IPS-11a (cell line): ENCODE results near the gene KCNH6.

Experiments used
- H3K4me3 ChIP-seq: one replicate; pipeline ENCODE4 v1.5.1; 2013; ENCODE audit warnings: low read depth, low read length, control low read depth

Gene KCNH6

GRCh38 chr17:63533433-63534077 is 10.4 kb downstream of the KCNH6 start:
- no peak overlapping the region for H3K4me3 ChIP-seq

GRCh38 chr17:63534078-63534570 is 11.0 kb downstream of the KCNH6 start:
- H3K4me3 ChIP-seq: no peak overlapping the region

GRCh38 chr17:63534816-63535455 is 11.8 kb downstream of the KCNH6 start:
- H3K4me3 ChIP-seq: no peak overlapping the region

- no peak overlapping the region for H3K4me3 ChIP-seq
Observed at GRCh38 chr17:63535640-63536039, 12.5 kb downstream of the KCNH6 start.

GRCh38 chr17:63537001-63537400 is 13.8 kb downstream of the KCNH6 start:
- H3K4me3 ChIP-seq: no peak overlapping the region

- H3K4me3 ChIP-seq: peak overlapping the region; percentile 8
Observed at GRCh38 chr17:63537991-63538692, 15.0 kb downstream of the KCNH6 start.

- H3K4me3 ChIP-seq: no peak overlapping the region
Observed at GRCh38 chr17:63538693-63539595, 15.8 kb downstream of the KCNH6 start.

- no peak overlapping the region for H3K4me3 ChIP-seq
Observed at GRCh38 chr17:63540590-63540989, 17.4 kb downstream of the KCNH6 start.

GRCh38 chr17:63542218-63542545 is 19.0 kb downstream of the KCNH6 start:
- no peak overlapping the region for H3K4me3 ChIP-seq

GRCh38 chr17:63542942-63543821 is 20.0 kb downstream of the KCNH6 start:
- H3K4me3 ChIP-seq: no peak overlapping the region

- H3K4me3 ChIP-seq: no peak overlapping the region
Observed at GRCh38 chr17:63543822-63544420, 20.8 kb downstream of the KCNH6 start.

- H3K4me3 ChIP-seq: no peak overlapping the region
Observed at GRCh38 chr17:63544467-63545301, 21.5 kb downstream of the KCNH6 start.

GRCh38 chr17:63546308-63547082 is 23.3 kb downstream of the KCNH6 start:
- no peak overlapping the region for H3K4me3 ChIP-seq

- no peak overlapping the region for H3K4me3 ChIP-seq
Observed at GRCh38 chr17:63547083-63547523, 23.9 kb downstream of the KCNH6 start.

- H3K4me3 ChIP-seq: peak overlapping the region; percentile 73
Observed at GRCh38 chr17:63549289-63549945, 26.3 kb downstream of the KCNH6 start.

- H3K4me3 ChIP-seq: peak within 1 kb of the TSS; percentile 91
Observed at GRCh38 chr17:63549946-63550816, 27.0 kb downstream of the KCNH6 start, which contains the start of gene DCAF7. TSS of gene DCAF7 (plus strand) at chr17:63550477. CDS start at chr17:63550678, 201 bp downstream.
